PFSK-1 (cell line): Measurements from ENCODE around the gene PHLDA3.

Experiments
- FOXP2 ChIP-seq: optimal IDR thresholded peaks from 2 replicates; pipeline ENCODE3; 2011; ENCODE audit warnings: borderline replicate concordance, control low read depth, inconsistent platforms; ENCODE audit not compliant: insufficient read depth; ENCODE audit errors: extremely low read length, extremely low read depth
- POLR2AphosphoS5 ChIP-seq: IDR thresholded peaks from 2 replicates; pipeline ENCODE4 v1.6.1; 2012; ENCODE audit warnings: low read depth, mild to moderate bottlenecking, control low read depth, low read length, moderate library complexity
- SIN3A ChIP-seq: IDR thresholded peaks from 2 replicates; pipeline ENCODE4 v1.6.1; 2012; ENCODE audit warnings: mild to moderate bottlenecking, low read length, moderate library complexity, borderline replicate concordance; ENCODE audit not compliant: insufficient read depth
- TAF1 ChIP-seq: IDR thresholded peaks from 2 replicates; pipeline ENCODE4 v1.6.1; 2012; ENCODE audit warnings: low read length, control low read depth, borderline replicate concordance; ENCODE audit not compliant: insufficient read depth
- TF ChIP-seq, protein P1 (sequence below), 2 experiments: IDR thresholded peaks; 2 replicates each; pipeline versions ENCODE4 v1.6.1 to v1.8.0; 2011 to 2012; ENCODE audit warnings: low read depth in 2 of 2, low read length in 2 of 2, control low read depth in 1 of 2, inconsistent platforms in 1 of 2, mild to moderate bottlenecking in 1 of 2, moderate library complexity in 1 of 2; ENCODE audit not compliant: insufficient read depth in 1 of 2

- no peak for TF ChIP-seq POLR2AphosphoS5
- TF ChIP-seq SIN3A: no peak
- no peak for TF ChIP-seq TAF1
- TF ChIP-seq, protein P1, sequence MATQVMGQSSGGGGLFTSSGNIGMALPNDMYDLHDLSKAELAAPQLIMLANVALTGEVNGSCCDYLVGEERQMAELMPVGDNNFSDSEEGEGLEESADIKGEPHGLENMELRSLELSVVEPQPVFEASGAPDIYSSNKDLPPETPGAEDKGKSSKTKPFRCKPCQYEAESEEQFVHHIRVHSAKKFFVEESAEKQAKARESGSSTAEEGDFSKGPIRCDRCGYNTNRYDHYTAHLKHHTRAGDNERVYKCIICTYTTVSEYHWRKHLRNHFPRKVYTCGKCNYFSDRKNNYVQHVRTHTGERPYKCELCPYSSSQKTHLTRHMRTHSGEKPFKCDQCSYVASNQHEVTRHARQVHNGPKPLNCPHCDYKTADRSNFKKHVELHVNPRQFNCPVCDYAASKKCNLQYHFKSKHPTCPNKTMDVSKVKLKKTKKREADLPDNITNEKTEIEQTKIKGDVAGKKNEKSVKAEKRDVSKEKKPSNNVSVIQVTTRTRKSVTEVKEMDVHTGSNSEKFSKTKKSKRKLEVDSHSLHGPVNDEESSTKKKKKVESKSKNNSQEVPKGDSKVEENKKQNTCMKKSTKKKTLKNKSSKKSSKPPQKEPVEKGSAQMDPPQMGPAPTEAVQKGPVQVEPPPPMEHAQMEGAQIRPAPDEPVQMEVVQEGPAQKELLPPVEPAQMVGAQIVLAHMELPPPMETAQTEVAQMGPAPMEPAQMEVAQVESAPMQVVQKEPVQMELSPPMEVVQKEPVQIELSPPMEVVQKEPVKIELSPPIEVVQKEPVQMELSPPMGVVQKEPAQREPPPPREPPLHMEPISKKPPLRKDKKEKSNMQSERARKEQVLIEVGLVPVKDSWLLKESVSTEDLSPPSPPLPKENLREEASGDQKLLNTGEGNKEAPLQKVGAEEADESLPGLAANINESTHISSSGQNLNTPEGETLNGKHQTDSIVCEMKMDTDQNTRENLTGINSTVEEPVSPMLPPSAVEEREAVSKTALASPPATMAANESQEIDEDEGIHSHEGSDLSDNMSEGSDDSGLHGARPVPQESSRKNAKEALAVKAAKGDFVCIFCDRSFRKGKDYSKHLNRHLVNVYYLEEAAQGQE (IDR thresholded peaks at IDR 0.05; ENCODE audit: insufficient read depth in 1 of 2, low read depth in 2 of 2, low read length in 2 of 2): no peak
- no peak for TF ChIP-seq FOXP2
Observed at GRCh38 chr1:201507360-201507675, 38.3 kb upstream of the PHLDA3 start.
